ENCODE data around the gene MYO7A.

MYO7A gene

GRCh38 chr11:77154381-77155081 is 26.5 kb downstream of the MYO7A start:
- no peak overlapping the region for H3K4me2 ChIP-seq (ENCODE audit: insufficient read depth, low read length)
- no peaks in the 10 kb centered on the region for H3K36me3 ChIP-seq (ENCODE audit: insufficient read depth, low read length)
- H3K9ac ChIP-seq (ENCODE audit: low read depth, low read length), result no peak overlapping the region
- peaks cover 44% of the 10 kb centered on the region for H3K4me1 ChIP-seq (ENCODE audit: insufficient read depth, low read length)
- no peaks in the 10 kb centered on the region for H3K27me3 ChIP-seq (ENCODE audit: insufficient read depth, low read length, poor library complexity)
- H4K20me1 ChIP-seq (ENCODE audit: insufficient read depth, low read length), result peaks cover 7% of the 10 kb centered on the region; the same call in 1 of the 2 replicates
- TF ChIP-seq CTCF (IDR thresholded peaks at IDR 0.05; ENCODE audit: borderline replicate concordance, extremely low read depth, low read length, poor library complexity, severe bottlenecking), result no peak
- no peak for TF ChIP-seq EZH2 (IDR thresholded peaks at IDR 0.05; ENCODE audit: borderline replicate concordance, low read depth, low read length, severe bottlenecking)
- DNase-seq, result no peak
- no peaks in the 10 kb centered on the region for H3K9me3 ChIP-seq (ENCODE audit: insufficient read depth, low read length, severe bottlenecking)
- H3K4me3 ChIP-seq (ENCODE audit: low read depth in 1 of 2, low read length in 2 of 2), result no peak overlapping the region
- no peak overlapping the region for H2AFZ ChIP-seq (ENCODE audit: low read depth, low read length)
- ATAC-seq (ENCODE audit: insufficient read depth, low read depth), result no peak
- H3K79me2 ChIP-seq (ENCODE audit: insufficient read depth, low read length), result no peaks in the 10 kb centered on the region
- H3K27ac ChIP-seq (ENCODE audit: low read length), result no peak overlapping the region

GRCh38 chr11:77155082-77155475 is 27.0 kb downstream of the MYO7A start:
- Histone ChIP-seq H3K27ac (ENCODE audit: low read length) (no peak overlapping the region), H4K20me1 (ENCODE audit: insufficient read depth, low read length) (peaks cover 7% of the 10 kb centered on the region; the same call in 1 of the 2 replicates), H3K4me1 (ENCODE audit: insufficient read depth, low read length) (peaks cover 44% of the 10 kb centered on the region), H3K36me3 (ENCODE audit: insufficient read depth, low read length) (no peaks in the 10 kb centered on the region), H3K27me3 (ENCODE audit: insufficient read depth, low read length, poor library complexity) (no peaks in the 10 kb centered on the region), H3K4me3 (ENCODE audit: low read depth in 1 of 2, low read length in 2 of 2) (no peak overlapping the region), H3K9ac (ENCODE audit: low read depth, low read length) (no peak overlapping the region), H3K4me2 (ENCODE audit: insufficient read depth, low read length) (no peak overlapping the region), H3K79me2 (ENCODE audit: insufficient read depth, low read length) (no peaks in the 10 kb centered on the region), H3K9me3 (ENCODE audit: insufficient read depth, low read length, severe bottlenecking) (no peaks in the 10 kb centered on the region), H2AFZ (ENCODE audit: low read depth, low read length) (no peak overlapping the region)
- DNase-seq (no peak), ATAC-seq (ENCODE audit: insufficient read depth, low read depth) (no peak)
- TF ChIP-seq EZH2 (IDR thresholded peaks at IDR 0.05; ENCODE audit: borderline replicate concordance, low read depth, low read length, severe bottlenecking), result no peak
- no peak for TF ChIP-seq CTCF (IDR thresholded peaks at IDR 0.05; ENCODE audit: borderline replicate concordance, extremely low read depth, low read length, poor library complexity, severe bottlenecking)

GRCh38 chr11:77155556-77156130 is 27.6 kb downstream of the MYO7A start:
- Histone ChIP-seq H3K4me3 (ENCODE audit: low read depth in 1 of 2, low read length in 2 of 2) (no peak overlapping the region), H4K20me1 (ENCODE audit: insufficient read depth, low read length) (peaks cover 7% of the 10 kb centered on the region; the same call in 1 of the 2 replicates), H3K9me3 (ENCODE audit: insufficient read depth, low read length, severe bottlenecking) (no peaks in the 10 kb centered on the region), H3K4me1 (ENCODE audit: insufficient read depth, low read length) (peaks cover 41% of the 10 kb centered on the region), H3K27ac (ENCODE audit: low read length) (no peak overlapping the region), H2AFZ (ENCODE audit: low read depth, low read length) (no peak overlapping the region), H3K4me2 (ENCODE audit: insufficient read depth, low read length) (no peak overlapping the region), H3K79me2 (ENCODE audit: insufficient read depth, low read length) (no peaks in the 10 kb centered on the region), H3K9ac (ENCODE audit: low read depth, low read length) (no peak overlapping the region), H3K36me3 (ENCODE audit: insufficient read depth, low read length) (no peaks in the 10 kb centered on the region), H3K27me3 (ENCODE audit: insufficient read depth, low read length, poor library complexity) (no peaks in the 10 kb centered on the region)
- ATAC-seq (ENCODE audit: insufficient read depth, low read depth), result no peak
- DNase-seq, result no peak
- TF ChIP-seq CTCF (IDR thresholded peaks at IDR 0.05; ENCODE audit: borderline replicate concordance, extremely low read depth, low read length, poor library complexity, severe bottlenecking) (no peak), EZH2 (IDR thresholded peaks at IDR 0.05; ENCODE audit: borderline replicate concordance, low read depth, low read length, severe bottlenecking) (no peak)

All from DND-41 (cell line).